Karpas-422 (cell line): ENCODE measurements around the gene ARPC4. TPM values are rescaled to one million over a fixed set of nuclear protein-coding genes. Genes with fewer than 3 reads are reported as not detected.

Source experiments
- DNase-seq: peaks from one replicate; pipeline ENCODE4 v3.0.0-alpha.2; 2015
- H2AFZ ChIP-seq: fragments of 200-600 bp; sonication (generic); 2 replicates; pipeline ENCODE4 v1.6.1; 2014; ENCODE audit warnings: antibody characterized with exemption, low read length, mixed read lengths
- H3K27ac ChIP-seq: fragments of 200-600 bp; sonication (generic); 2 replicates; pipeline ENCODE4 v1.5.1; 2014; ENCODE audit warnings: mild to moderate bottlenecking, low read length, moderate library complexity
- H3K27me3 ChIP-seq: fragments of 200-600 bp; sonication (generic); 2 replicates; pipeline ENCODE4 v1.6.1; 2014; ENCODE audit warnings: low read length, mixed read lengths
- H3K36me3 ChIP-seq: fragments of 200-600 bp; sonication (generic); 2 replicates; pipeline ENCODE4 v1.6.1; 2014; ENCODE audit warnings: low read length, mixed read lengths; ENCODE audit not compliant: insufficient read depth
- H3K4me1 ChIP-seq: fragments of 200-600 bp; sonication (generic); 2 replicates; pipeline ENCODE4 v1.6.1; 2014; ENCODE audit warnings: mild to moderate bottlenecking, low read length, mixed read lengths
- H3K4me2 ChIP-seq: fragments of 200-600 bp; sonication (generic); 2 replicates; pipeline ENCODE4 v1.6.1; 2014; ENCODE audit warnings: low read length, low read depth, mild to moderate bottlenecking; ENCODE audit not compliant: poor library complexity, severe bottlenecking
- H3K4me3 ChIP-seq: fragments of 200-600 bp; sonication (generic); 2 replicates; pipeline ENCODE4 v1.5.1; 2014; ENCODE audit warnings: mild to moderate bottlenecking, antibody characterized with exemption, low read length, mixed read lengths
- H3K79me2 ChIP-seq: fragments of 200-600 bp; sonication (generic); 2 replicates; pipeline ENCODE4 v1.6.1; 2014; ENCODE audit warnings: mild to moderate bottlenecking, low read length, mixed read lengths
- H3K9ac ChIP-seq: fragments of 200-600 bp; sonication (generic); 2 replicates; pipeline ENCODE4 v1.6.0; 2014; ENCODE audit warnings: low read length
- H3K9me2 ChIP-seq: fragments of 200-600 bp; sonication (generic), shearing (Covaris generic); replicated peaks from 2 replicates; pipeline ENCODE4 v1.6.0; 2014; ENCODE audit warnings: mild to moderate bottlenecking, low read length, moderate library complexity; ENCODE audit not compliant: insufficient read depth
- H3K9me3 ChIP-seq: fragments of 300-700, 200-600 bp; sonication (generic); 2 replicates; pipeline ENCODE4 v1.6.1; 2014; ENCODE audit warnings: low read length, mixed read lengths
- H4K20me1 ChIP-seq: fragments of 200-600 bp; sonication (generic); 2 replicates; pipeline ENCODE4 v1.6.1; 2014; ENCODE audit warnings: mild to moderate bottlenecking, antibody characterized with exemption, low read length, low read depth; ENCODE audit not compliant: insufficient read depth
- total RNA-seq: library from RNA; depleted of rRNA; stranded (reverse); fragments of >200 nt; shearing (Covaris generic); gene quantifications from 2 replicates; pipeline ENCODE4 v1.2.3, GENCODE V29; 2014; ENCODE audit warnings: low replicate concordance

Gene ARPC4
- total RNA-seq, 1 experiment from 2014 or later, result 102 TPM

- no peak overlapping the region for H3K9ac ChIP-seq
- H3K27me3 ChIP-seq, result no peaks in the 10 kb centered on the region
Measured at GRCh38 chr3:9787714-9788113, 5.2 kb upstream of the ARPC4 start.

GRCh38 chr3:9791127-9791526 is 1.8 kb upstream of the ARPC4 start:
- peaks cover 29% of the 10 kb centered on the region for H3K36me3 ChIP-seq
- peaks cover 30% of the 10 kb centered on the region for H3K4me1 ChIP-seq
- H3K79me2 ChIP-seq, result peaks cover 53% of the 10 kb centered on the region

More at GRCh38 chr3:9787714-9788113, 5.2 kb upstream of the ARPC4 start:
- H3K36me3 ChIP-seq, result peaks cover 21% of the 10 kb centered on the region
- H3K4me3 ChIP-seq, result no peak overlapping the region
- no peak for DNase-seq
- H3K79me2 ChIP-seq, result peaks cover 20% of the 10 kb centered on the region
- H4K20me1 ChIP-seq, result no peaks in the 10 kb centered on the region
- no peaks in the 10 kb centered on the region for H3K9me2 ChIP-seq
- H3K4me2 ChIP-seq, result no peak overlapping the region
- H2AFZ ChIP-seq, result no peak overlapping the region
- H3K9me3 ChIP-seq, result no peaks in the 10 kb centered on the region
- peaks cover 11% of the 10 kb centered on the region for H3K4me1 ChIP-seq
- H3K27ac ChIP-seq, result no peak overlapping the region

GRCh38 chr3:9791790-9792404 is 985 bp upstream of the ARPC4 start:
- H3K4me3 ChIP-seq, result peak overlapping the region; percentile 91

More at GRCh38 chr3:9791127-9791526, 1.8 kb upstream of the ARPC4 start:
- peak overlapping the region; percentile 100 for H3K4me2 ChIP-seq
- H2AFZ ChIP-seq, result no peak overlapping the region
- no peaks in the 10 kb centered on the region for H3K27me3 ChIP-seq
- no peaks in the 10 kb centered on the region for H3K9me3 ChIP-seq
- no peaks in the 10 kb centered on the region for H3K9me2 ChIP-seq
- peak overlapping the region; percentile 100 for H3K9ac ChIP-seq
- H3K4me3 ChIP-seq, result peak overlapping the region; percentile 91
- H4K20me1 ChIP-seq, result peaks cover 17% of the 10 kb centered on the region; the same call in 1 of the 2 replicates
- peak overlapping the region; percentile 93 for H3K27ac ChIP-seq
- no peak for DNase-seq

GRCh38 chr3:9793161-9793781 is 389 bp downstream of the ARPC4 start:
- Histone ChIP-seq H3K79me2 (peaks cover 70% of the 10 kb centered on the region), H3K9ac (peak overlapping the region; percentile 100), H4K20me1 (peaks cover 21% of the 10 kb centered on the region; the same call in 1 of the 2 replicates), H3K4me1 (peaks cover 30% of the 10 kb centered on the region), H3K9me3 (no peaks in the 10 kb centered on the region), H2AFZ (peak overlapping the region; percentile 73; the same call in 1 of the 2 replicates), H3K9me2 (no peaks in the 10 kb centered on the region), H3K27me3 (no peaks in the 10 kb centered on the region), H3K4me3 (peak overlapping the region; percentile 91), H3K27ac (peak overlapping the region; percentile 93), H3K4me2 (peak overlapping the region; percentile 100), H3K36me3 (peaks cover 34% of the 10 kb centered on the region)
- DNase-seq, result peak; percentile 68

More at GRCh38 chr3:9791790-9792404, 985 bp upstream of the ARPC4 start:
- Histone ChIP-seq H4K20me1 (peaks cover 17% of the 10 kb centered on the region; the same call in 1 of the 2 replicates), H3K9ac (peak overlapping the region; percentile 100), H3K9me2 (no peaks in the 10 kb centered on the region), H3K4me1 (peaks cover 30% of the 10 kb centered on the region), H2AFZ (peak overlapping the region; percentile 73; the same call in 1 of the 2 replicates), H3K27me3 (no peaks in the 10 kb centered on the region), H3K79me2 (peaks cover 58% of the 10 kb centered on the region), H3K4me2 (peak overlapping the region; percentile 100), H3K27ac (peak overlapping the region; percentile 93), H3K9me3 (no peaks in the 10 kb centered on the region), H3K36me3 (peaks cover 27% of the 10 kb centered on the region)
- no peak for DNase-seq

- H3K36me3 ChIP-seq, result peaks cover 38% of the 10 kb centered on the region
- H3K4me3 ChIP-seq, result peak overlapping the region; percentile 91; the same call in 1 of the 2 replicates
- peak overlapping the region; percentile 100 for H3K4me2 ChIP-seq
- H3K9ac ChIP-seq, result no peak overlapping the region
- H3K9me2 ChIP-seq, result no peaks in the 10 kb centered on the region
- no peak overlapping the region for H2AFZ ChIP-seq
- no peaks in the 10 kb centered on the region for H3K9me3 ChIP-seq
- no peak overlapping the region for H3K27ac ChIP-seq
- peaks cover 26% of the 10 kb centered on the region for H4K20me1 ChIP-seq
- no peaks in the 10 kb centered on the region for H3K27me3 ChIP-seq
- H3K79me2 ChIP-seq, result peaks cover 71% of the 10 kb centered on the region
- no peak for DNase-seq
- H3K4me1 ChIP-seq, result peaks cover 30% of the 10 kb centered on the region
Measured at GRCh38 chr3:9794400-9794799, 1.5 kb downstream of the ARPC4 start.

DNA sequence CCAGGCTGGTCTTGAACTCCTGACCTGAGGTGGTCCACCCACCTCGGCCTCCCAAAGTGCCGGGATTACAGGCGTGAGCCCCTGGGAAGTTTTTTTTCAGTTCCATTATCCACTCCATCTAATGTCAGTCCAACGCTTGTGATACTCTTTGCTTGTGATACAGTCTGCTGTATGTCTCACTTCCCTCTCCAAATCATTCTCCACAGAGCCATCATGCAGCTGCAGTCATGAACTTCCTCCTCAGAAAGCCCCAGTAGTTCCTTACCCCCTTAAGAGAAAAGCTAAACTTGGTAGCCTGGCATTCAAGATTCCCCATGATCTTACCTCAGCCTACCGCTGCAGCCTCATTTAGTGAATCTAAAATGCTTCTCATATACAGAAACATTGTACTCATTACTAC is 2.3 kb downstream of the ARPC4 start:
- H3K9ac ChIP-seq, result no peak overlapping the region
- peaks cover 39% of the 10 kb centered on the region for H3K36me3 ChIP-seq
- H3K27me3 ChIP-seq, result no peaks in the 10 kb centered on the region
- no peaks in the 10 kb centered on the region for H3K9me3 ChIP-seq
- no peak overlapping the region for H2AFZ ChIP-seq
- DNase-seq, result no peak
- H3K79me2 ChIP-seq, result peaks cover 77% of the 10 kb centered on the region
- peaks cover 26% of the 10 kb centered on the region for H4K20me1 ChIP-seq
- H3K27ac ChIP-seq, result no peak overlapping the region
- H3K4me1 ChIP-seq, result peaks cover 30% of the 10 kb centered on the region
- H3K9me2 ChIP-seq, result no peaks in the 10 kb centered on the region
- no peak overlapping the region for H3K4me2 ChIP-seq
- H3K4me3 ChIP-seq, result no peak overlapping the region

DNA sequence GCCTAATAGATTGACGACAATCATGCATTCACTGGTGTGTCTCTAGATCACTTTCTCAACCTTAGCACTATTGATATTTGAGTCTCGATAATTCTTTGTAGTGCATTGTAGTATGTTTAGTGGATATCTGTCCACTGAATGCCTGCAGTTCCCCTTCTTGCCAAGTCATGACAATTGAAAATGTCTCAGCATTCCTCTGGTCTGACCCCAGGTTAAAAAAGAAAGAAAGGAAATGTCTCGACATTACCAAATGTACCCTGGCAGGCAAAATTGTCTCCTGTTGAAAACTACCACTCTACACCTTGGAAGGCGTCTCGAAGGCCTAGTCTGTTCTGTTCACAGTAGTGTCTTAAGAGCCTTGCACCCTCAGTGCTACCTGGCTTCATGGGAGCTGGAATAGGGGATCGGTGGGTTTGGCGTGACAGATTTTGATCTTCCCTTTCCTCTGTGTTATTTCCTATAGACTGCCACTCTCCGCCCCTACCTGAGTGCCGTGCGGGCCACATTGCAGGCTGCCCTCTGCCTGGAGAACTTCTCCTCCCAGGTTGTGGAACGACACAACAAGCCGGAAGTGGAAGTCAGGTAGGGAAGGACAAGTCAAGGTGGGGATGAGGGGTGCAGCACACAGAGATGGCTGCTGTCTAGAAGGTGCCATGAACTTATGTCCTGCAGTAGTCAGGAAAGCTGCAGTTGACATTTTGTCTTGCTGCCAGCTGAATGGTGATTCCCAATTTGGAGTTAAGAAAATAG is 4.5 kb downstream of the ARPC4 start:
- no peak overlapping the region for H3K9ac ChIP-seq
- H3K27ac ChIP-seq, result no peak overlapping the region
- no peak overlapping the region for H3K4me3 ChIP-seq
- H4K20me1 ChIP-seq, result peaks cover 30% of the 10 kb centered on the region
- H3K4me2 ChIP-seq, result no peak overlapping the region
- peaks cover 18% of the 10 kb centered on the region for H3K4me1 ChIP-seq
- no peak overlapping the region for H2AFZ ChIP-seq
- DNase-seq, result no peak
- H3K79me2 ChIP-seq, result peaks cover 57% of the 10 kb centered on the region
- no peaks in the 10 kb centered on the region for H3K9me3 ChIP-seq
- H3K9me2 ChIP-seq, result no peaks in the 10 kb centered on the region
- peaks cover 51% of the 10 kb centered on the region for H3K36me3 ChIP-seq
- H3K27me3 ChIP-seq, result no peaks in the 10 kb centered on the region

DNA sequence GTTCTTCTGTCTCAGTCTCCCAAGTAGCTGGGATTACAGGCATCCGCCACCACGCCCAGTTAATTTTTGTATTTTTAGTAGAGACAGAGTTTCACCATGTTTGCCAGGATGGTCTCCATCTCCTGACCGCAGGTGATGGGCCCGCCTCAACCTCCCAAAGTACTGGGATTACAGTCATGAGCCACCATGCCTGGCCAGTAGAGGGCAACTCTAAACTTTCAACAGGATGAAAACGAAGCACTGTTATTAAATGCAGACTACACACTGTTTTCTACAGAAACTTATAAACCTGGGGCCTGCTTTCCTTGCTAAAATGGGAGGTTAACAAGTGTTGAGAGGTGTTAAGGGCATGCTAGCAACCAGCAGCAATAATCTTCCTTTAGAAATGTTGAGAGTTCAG is 7.6 kb downstream of the ARPC4 start:
- H3K9ac ChIP-seq, result no peak overlapping the region
- no peak overlapping the region for H3K27ac ChIP-seq
- no peaks in the 10 kb centered on the region; the same call in 1 of the 2 replicates for H3K4me1 ChIP-seq
- H4K20me1 ChIP-seq, result peaks cover 13% of the 10 kb centered on the region
- no peaks in the 10 kb centered on the region for H3K27me3 ChIP-seq
- no peaks in the 10 kb centered on the region for H3K9me2 ChIP-seq
- H2AFZ ChIP-seq, result no peak overlapping the region
- peaks cover 69% of the 10 kb centered on the region for H3K36me3 ChIP-seq
- H3K9me3 ChIP-seq, result no peaks in the 10 kb centered on the region
- H3K4me3 ChIP-seq, result no peak overlapping the region
- no peak overlapping the region for H3K4me2 ChIP-seq
- H3K79me2 ChIP-seq, result peaks cover 30% of the 10 kb centered on the region
- DNase-seq, result no peak
